Hepatocyte (in vitro differentiated cells): ENCODE data around the gene SDC4. TPM values are rescaled to one million over a fixed set of nuclear protein-coding genes. Genes with fewer than 3 reads are reported as not detected.

ENCODE experiments used
- DNase-seq: peaks from one replicate; pipeline ENCODE4 v3.0.0-alpha.2; 2016; ENCODE audit warnings: low spot score
- H2AFZ ChIP-seq: fragments of 200-600 bp; sonication (generic); 2 replicates; pipeline ENCODE4 v1.6.0; 2016; ENCODE audit warnings: antibody characterized with exemption, mild to moderate bottlenecking
- H3K27ac ChIP-seq: fragments of 200-600 bp; sonication (generic); 2 replicates; pipeline ENCODE4 v1.5.1; 2016; ENCODE audit warnings: mild to moderate bottlenecking
- H3K27me3 ChIP-seq: fragments of 200-600 bp; sonication (generic); 2 replicates; pipeline ENCODE4 v1.6.1; 2016
- H3K36me3 ChIP-seq: fragments of 200-600 bp; sonication (generic); replicated peaks from 2 replicates; pipeline ENCODE4 v1.5.1; 2016; ENCODE audit warnings: low read depth; ENCODE audit not compliant: insufficient read depth
- H3K4me1 ChIP-seq: fragments of 200-600 bp; sonication (generic); 2 replicates; pipeline ENCODE4 v1.5.1; 2016; ENCODE audit warnings: mild to moderate bottlenecking, moderate library complexity; ENCODE audit not compliant: insufficient read depth
- H3K4me2 ChIP-seq: fragments of 200-600 bp; sonication (generic); 2 replicates; pipeline ENCODE4 v1.6.0; 2016
- H3K4me3 ChIP-seq: fragments of 200-600 bp; sonication (generic); 2 replicates; pipeline ENCODE4 v1.5.1; 2016; ENCODE audit warnings: mild to moderate bottlenecking
- H3K79me2 ChIP-seq: fragments of 200-600 bp; sonication (generic); 2 replicates; pipeline ENCODE4 v1.6.0; 2017; ENCODE audit warnings: mild to moderate bottlenecking
- H3K9me2 ChIP-seq: fragments of 200-600 bp; sonication (generic); replicated peaks from 2 replicates; pipeline ENCODE4 v1.6.0; 2017; ENCODE audit warnings: mild to moderate bottlenecking; ENCODE audit not compliant: insufficient read depth
- H3K9me3 ChIP-seq: fragments of 200-600 bp; sonication (generic); 2 replicates; pipeline ENCODE4 v1.5.1; 2016; ENCODE audit warnings: low read depth, mild to moderate bottlenecking
- H4K20me1 ChIP-seq: fragments of 200-600 bp; sonication (generic); 2 replicates; pipeline ENCODE4 v1.6.0; 2016; ENCODE audit warnings: mild to moderate bottlenecking; ENCODE audit not compliant: insufficient read depth, poor library complexity, severe bottlenecking
- CTCF ChIP-seq: fragments of 200-600 bp; sonication (generic); IDR thresholded peaks from 2 replicates; pipeline ENCODE4 v1.5.1; 2016; ENCODE audit warnings: antibody characterized with exemption, mild to moderate bottlenecking; ENCODE audit not compliant: poor library complexity
- EZH2 ChIP-seq: fragments of 200-600 bp; sonication (generic); IDR thresholded peaks from 2 replicates; pipeline ENCODE4 v1.6.1; 2016; ENCODE audit warnings: antibody characterized with exemption, mild to moderate bottlenecking, borderline replicate concordance
- EZH2phosphoT487 ChIP-seq: fragments of 200-600 bp; sonication (generic); IDR thresholded peaks from one replicate; pipeline ENCODE4 v1.6.1; 2018; ENCODE audit warnings: antibody characterized with exemption, mild to moderate bottlenecking, low read depth, moderate library complexity; ENCODE audit not compliant: unreplicated experiment, severe bottlenecking
- WGBS: methylation state at CpG from one replicate; pipeline ENCODE4 v1.1.6; 2016; ENCODE audit warnings: low lambda C conversion rate; ENCODE audit errors: missing lambda C conversion rate; 5-methylcytosine and 5-hydroxymethylcytosine counted together
- polyA plus RNA-seq: library from polyadenylated mRNA; unstranded; fragments of >200 nt; fragmentation: Nextera tagmentation; extraction: Ambion mirVana; gene quantifications from 2 replicates; pipeline ENCODE4 v1.2.1, GENCODE V29; 2016
- total RNA-seq: library from RNA; depleted of rRNA; stranded (reverse); fragments of >200 nt; gene quantifications from 2 replicates; pipeline ENCODE4 v1.2.3, GENCODE V29; 2014

The SDC4 gene
- total and polyA plus RNA-seq, 2 experiments from 2014 or later = 178 to 191 TPM

- Histone ChIP-seq H3K36me3 (no peaks in the 10 kb centered on the region), H3K9me3 (no peaks in the 10 kb centered on the region), H3K27me3 (no peaks in the 10 kb centered on the region), H3K4me1 (no peaks in the 10 kb centered on the region), H3K4me2 (no peak overlapping the region), H3K9me2 (no peaks in the 10 kb centered on the region), H3K4me3 (no peak overlapping the region), H4K20me1 (no peaks in the 10 kb centered on the region), H3K79me2 (no peaks in the 10 kb centered on the region), H3K27ac (no peak overlapping the region), H2AFZ (no peak overlapping the region)
- no peak for TF ChIP-seq CTCF
- no peak for TF ChIP-seq EZH2
- no peak for TF ChIP-seq EZH2phosphoT487
- 85% methylated on average over 4 of the region's 4 CpGs for WGBS
- DNase-seq = no peak
Observed at GRCh38 chr20:45283551-45284057, 64.6 kb downstream of the SDC4 start.

- Histone ChIP-seq H3K27me3 (no peaks in the 10 kb centered on the region), H2AFZ (no peak overlapping the region), H3K79me2 (no peaks in the 10 kb centered on the region), H4K20me1 (no peaks in the 10 kb centered on the region), H3K27ac (no peak overlapping the region), H3K9me2 (no peaks in the 10 kb centered on the region), H3K4me2 (no peak overlapping the region), H3K4me1 (no peaks in the 10 kb centered on the region), H3K4me3 (no peak overlapping the region), H3K9me3 (no peaks in the 10 kb centered on the region), H3K36me3 (no peaks in the 10 kb centered on the region)
- TF ChIP-seq EZH2phosphoT487 = no peak
- TF ChIP-seq EZH2 = no peak
- TF ChIP-seq CTCF = no peak
- WGBS = 79% methylated on average over 7 of the region's 7 CpGs
- DNase-seq = no peak
Observed at GRCh38 chr20:45282700-45283550, 65.3 kb downstream of the SDC4 start.

GRCh38 chr20:45279992-45280391, 68.2 kb downstream of the SDC4 start:
- WGBS = 80% methylated on average over 1 of the region's 1 CpG
- Histone ChIP-seq H4K20me1 (no peaks in the 10 kb centered on the region), H3K9me3 (no peaks in the 10 kb centered on the region), H3K4me2 (no peak overlapping the region), H3K9me2 (no peaks in the 10 kb centered on the region), H3K27me3 (no peaks in the 10 kb centered on the region), H2AFZ (no peak overlapping the region), H3K36me3 (no peaks in the 10 kb centered on the region), H3K4me1 (no peaks in the 10 kb centered on the region), H3K27ac (no peak overlapping the region), H3K4me3 (no peak overlapping the region), H3K79me2 (no peaks in the 10 kb centered on the region)
- no peak for DNase-seq
- TF ChIP-seq EZH2 (no peak), EZH2phosphoT487 (no peak), CTCF (no peak)
